HEK293 (cell line): ENCODE results near the gene MAP2.

ENCODE experiments used
- CTCF ChIA-PET: fragments of 350-600 bp; formaldehyde crosslinking; extraction: SDS; loops from one replicate; lab custom pipeline; 2021; ENCODE audit warnings: antibody characterized with exemption; lab: Yijun Ruan, JAX
- POLR2A ChIA-PET: fragments of 300-600 bp; formaldehyde crosslinking; extraction: SDS; loops from one replicate; lab custom pipeline; 2020; ENCODE audit warnings: antibody characterized with exemption, inconsistent platforms; lab: Yijun Ruan, JAX
- H3K27ac ChIP-seq: fragments of 200-500 bp; sonication (Bioruptor generic); 2 replicates; pipeline ENCODE4 v1.5.1; 2014; ENCODE audit warnings: low read depth, low read length, control low read depth, inconsistent platforms; ENCODE audit errors: extremely low read depth
- H3K36me3 ChIP-seq, 2 experiments: fragments of 200-500 bp in 1 of 2; sonication (Bioruptor generic) in 1 of 2; 1 replicate in 1 of 2; 2 replicates in 1 of 2; pipeline ENCODE4 v1.5.1; 2014 to 2017; ENCODE audit warnings: inconsistent platforms in 2 of 2, low read length in 2 of 2; ENCODE audit not compliant: control insufficient read depth in 2 of 2, insufficient read depth in 1 of 2
- H3K4me1 ChIP-seq: fragments of 200-500 bp; sonication (Bioruptor generic); 2 replicates; pipeline ENCODE4 v1.5.1; 2014; ENCODE audit warnings: mild to moderate bottlenecking, low read length, inconsistent platforms; ENCODE audit not compliant: control insufficient read depth, insufficient read depth
- H3K4me3 ChIP-seq: 2 replicates; pipeline ENCODE4 v1.5.1; 2011; ENCODE audit warnings: low read depth, mild to moderate bottlenecking, control low read depth, low read length, moderate library complexity
- H3K9me3 ChIP-seq: fragments of 200-500 bp; sonication (Bioruptor generic); 2 replicates; pipeline ENCODE4 v1.5.1; 2014; ENCODE audit warnings: low read depth, low read length, inconsistent platforms; ENCODE audit not compliant: control insufficient read depth, insufficient read depth
- BCL11A ChIP-seq: fragments of 450-650 bp; formaldehyde crosslinking; IDR thresholded peaks from 2 replicates; pipeline ENCODE4 v1.5.1; 2016; ENCODE audit warnings: low read depth, missing biosample characterization, missing genetic modification characterization
- FEZF1 ChIP-seq: fragments of 450-650 bp; formaldehyde crosslinking; IDR thresholded peaks from 2 replicates; pipeline ENCODE4 v1.5.1; 2016; ENCODE audit warnings: missing biosample characterization, missing genetic modification characterization
- HOXC10 ChIP-seq: sonication (generic); formaldehyde crosslinking; IDR thresholded peaks from 2 replicates; pipeline ENCODE4 v1.8.1; 2023; ENCODE audit warnings: mild to moderate bottlenecking, missing genetic modification reagents
- KLF10 ChIP-seq: fragments of 450-650 bp; IDR thresholded peaks from 2 replicates; pipeline ENCODE4 v1.5.1; 2018; ENCODE audit warnings: missing biosample characterization, mild to moderate bottlenecking, missing genetic modification characterization
- KLF16 ChIP-seq: fragments of 450-650 bp; formaldehyde crosslinking; IDR thresholded peaks from 2 replicates; pipeline ENCODE4 v1.5.1; 2017; ENCODE audit warnings: missing biosample characterization, missing genetic modification characterization
- SALL2 ChIP-seq: fragments of 450-650 bp; formaldehyde crosslinking; IDR thresholded peaks from 2 replicates; pipeline ENCODE4 v1.5.0; 2017; ENCODE audit warnings: missing biosample characterization, mild to moderate bottlenecking, missing genetic modification characterization, borderline replicate concordance
- SP3 ChIP-seq: fragments of 450-650 bp; formaldehyde crosslinking; IDR thresholded peaks from 2 replicates; pipeline ENCODE4 v1.5.1; 2016; ENCODE audit warnings: missing biosample characterization, missing genetic modification characterization
- TCF7L2 ChIP-seq: IDR thresholded peaks from 2 replicates; pipeline ENCODE4 v1.6.1; 2011; ENCODE audit warnings: low read depth, mild to moderate bottlenecking, inconsistent platforms, low read length, moderate library complexity, borderline replicate concordance
- YY1 ChIP-seq: fragments of 450-650 bp; formaldehyde crosslinking; IDR thresholded peaks from 2 replicates; pipeline ENCODE4 v1.5.1; 2018; ENCODE audit warnings: missing biosample characterization, missing genetic modification characterization
- ZBTB7A ChIP-seq: fragments of 450-650 bp; formaldehyde crosslinking; IDR thresholded peaks from 2 replicates; pipeline ENCODE4 v1.5.1; 2016; ENCODE audit warnings: low read depth, missing biosample characterization, missing genetic modification characterization
- ZNF157 ChIP-seq: fragments of 450-650 bp; formaldehyde crosslinking; IDR thresholded peaks from 2 replicates; pipeline ENCODE4 v1.5.1; 2016; ENCODE audit warnings: missing biosample characterization, missing genetic modification characterization
- ZNF16 ChIP-seq: fragments of 450-650 bp; formaldehyde crosslinking; IDR thresholded peaks from 2 replicates; pipeline ENCODE4 v1.5.1; 2016; ENCODE audit warnings: low read depth, missing biosample characterization, missing genetic modification characterization
- ZNF184 ChIP-seq: fragments of 450-650 bp; IDR thresholded peaks from 2 replicates; pipeline ENCODE4 v1.5.1; 2018; ENCODE audit warnings: missing biosample characterization, mild to moderate bottlenecking, missing genetic modification characterization
- ZNF211 ChIP-seq: fragments of 450-650 bp; formaldehyde crosslinking; IDR thresholded peaks from 2 replicates; pipeline ENCODE4 v1.5.1; 2016; ENCODE audit warnings: low read depth, missing biosample characterization, missing genetic modification characterization
- ZNF23 ChIP-seq: fragments of 450-650 bp; formaldehyde crosslinking; IDR thresholded peaks from 2 replicates; pipeline ENCODE4 v1.5.1; 2016; ENCODE audit warnings: missing biosample characterization, missing genetic modification characterization, borderline replicate concordance
- ZNF302 ChIP-seq: fragments of 450-650 bp; formaldehyde crosslinking; IDR thresholded peaks from 2 replicates; pipeline ENCODE4 v1.5.1; 2016; ENCODE audit warnings: missing biosample characterization, missing genetic modification characterization, low read depth
- ZNF335 ChIP-seq: fragments of 450-650 bp; formaldehyde crosslinking; conservative IDR thresholded peaks from 2 replicates; pipeline ENCODE4 v1.5.1; 2016; ENCODE audit warnings: missing biosample characterization, missing genetic modification characterization
- ZNF394 ChIP-seq: fragments of 450-650 bp; formaldehyde crosslinking; IDR thresholded peaks from 2 replicates; pipeline ENCODE4 v1.5.1; 2016; ENCODE audit warnings: missing biosample characterization, missing genetic modification characterization, mild to moderate bottlenecking, moderate library complexity, borderline replicate concordance
- ZNF514 ChIP-seq: fragments of 450-650 bp; formaldehyde crosslinking; IDR thresholded peaks from 2 replicates; pipeline ENCODE4 v1.5.1; 2016; ENCODE audit warnings: missing biosample characterization, missing genetic modification characterization
- ZNF544 ChIP-seq: fragments of 450-650 bp; formaldehyde crosslinking; IDR thresholded peaks from 2 replicates; pipeline ENCODE4 v1.5.0; 2017; ENCODE audit warnings: missing biosample characterization, missing genetic modification characterization
- ZNF610 ChIP-seq: fragments of 450-650 bp; formaldehyde crosslinking; IDR thresholded peaks from 2 replicates; pipeline ENCODE4 v1.5.1; 2016; ENCODE audit warnings: missing biosample characterization, missing genetic modification characterization, borderline replicate concordance
- ZNF677 ChIP-seq: fragments of 450-650 bp; IDR thresholded peaks from 2 replicates; pipeline ENCODE4 v1.5.0; 2018; ENCODE audit warnings: missing biosample characterization, mild to moderate bottlenecking, missing genetic modification characterization, moderate library complexity
- ZNF76 ChIP-seq: fragments of 450-650 bp; formaldehyde crosslinking; IDR thresholded peaks from 2 replicates; pipeline ENCODE4; 2016; ENCODE audit warnings: low read depth, missing biosample characterization, missing genetic modification characterization, borderline replicate concordance
- TF ChIP-seq, protein P1 (sequence below): fragments of 450-650 bp; formaldehyde crosslinking; IDR thresholded peaks from 2 replicates; pipeline ENCODE4 v1.5.0; 2017; ENCODE audit warnings: missing biosample characterization, missing genetic modification characterization, borderline replicate concordance
- TF ChIP-seq, protein P2 (sequence below): sonication (generic); formaldehyde crosslinking; IDR thresholded peaks from 2 replicates; pipeline ENCODE4 v1.8.1; 2022; ENCODE audit warnings: mild to moderate bottlenecking, moderate library complexity, missing genetic modification reagents
- TF ChIP-seq, protein P3 (sequence below): fragments of 450-650 bp; IDR thresholded peaks from 2 replicates; pipeline ENCODE4 v1.5.1; 2018; ENCODE audit warnings: missing biosample characterization, missing genetic modification characterization

Gene MAP2

DNA sequence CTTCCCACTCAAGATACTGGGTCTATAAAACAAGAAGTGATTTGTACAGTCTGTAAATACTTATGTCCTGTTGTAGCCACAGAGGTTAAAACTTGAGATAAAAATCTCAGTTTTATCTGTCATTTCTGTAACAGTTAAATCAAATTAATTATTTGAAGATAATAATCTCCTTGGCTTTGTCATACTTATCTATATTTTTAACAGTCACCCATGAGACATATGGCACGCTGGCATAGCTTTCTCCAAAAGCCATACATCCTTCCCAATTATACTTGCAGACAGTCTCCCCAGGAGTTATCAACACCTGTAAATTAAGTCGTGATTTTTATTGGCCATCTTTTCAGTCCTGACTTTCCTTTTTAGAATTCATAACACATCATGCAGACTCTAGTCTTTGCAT lies 278.9 kb downstream of the MAP2 start:
- ChIA-PET POLR2A (no interaction called here), CTCF (interaction anchor here (0.5 to 0.7 kb wide), 2 partner anchors 175 to 202 kb away, joined by 5 to 6 read pairs; no protein-coding TSS in a partner anchor)
- TF ChIP-seq ZNF184 (tag by site-specific recombination), result no peak
- Histone ChIP-seq H3K9me3 (no peaks in the 10 kb centered on the region), H3K4me1 (no peaks in the 10 kb centered on the region), H3K36me3 (no peaks in the 10 kb centered on the region), H3K27ac (no peak overlapping the region), H3K4me3 (no peak overlapping the region)

DNA sequence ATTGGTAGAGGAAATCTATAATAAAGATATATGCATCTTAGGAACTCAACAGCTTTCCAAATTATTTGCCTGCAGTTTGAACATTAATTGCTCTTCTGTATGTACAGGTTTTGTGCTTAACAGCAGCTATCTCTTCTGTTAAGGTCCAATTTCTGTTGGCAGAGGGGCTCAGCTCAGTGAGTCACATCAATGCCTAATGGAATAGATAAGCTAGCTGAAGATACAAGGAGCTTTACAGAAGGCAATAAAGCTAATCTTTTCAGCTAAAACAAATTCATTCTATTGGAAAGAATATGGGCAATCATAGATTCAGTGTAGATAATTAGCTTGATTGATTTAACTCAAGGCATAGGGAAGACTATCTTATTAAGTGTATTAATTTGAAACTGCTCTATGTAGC lies 289.4 kb downstream of the MAP2 start:
- H3K27ac ChIP-seq, result no peak overlapping the region
- H3K4me1 ChIP-seq, result no peaks in the 10 kb centered on the region
- no peaks in the 10 kb centered on the region for H3K9me3 ChIP-seq
- no peak overlapping the region for H3K4me3 ChIP-seq
- H3K36me3 ChIP-seq, result no peaks in the 10 kb centered on the region
- TF ChIP-seq ZNF16 (tag by site-specific recombination) (no peak), KLF10 (tag by site-specific recombination) (no peak), ZNF514 (tag by site-specific recombination) (no peak), SP3 (tag by site-specific recombination) (no peak), SALL2 (tag by site-specific recombination) (no peak), ZNF335 (tag by site-specific recombination) (no peak), KLF16 (tag by site-specific recombination) (no peak), ZNF157 (tag by site-specific recombination) (no peak), ZNF394 (tag by site-specific recombination) (no peak), HOXC10 (CRISPR knock-in tag) (no peak), ZBTB7A (tag by site-specific recombination) (no peak), ZNF610 (tag by site-specific recombination) (no peak), BCL11A (tag by site-specific recombination) (no peak), ZNF544 (tag by site-specific recombination) (no peak), ZNF211 (tag by site-specific recombination) (no peak), TCF7L2 (no peak)
- TF ChIP-seq, protein P1, sequence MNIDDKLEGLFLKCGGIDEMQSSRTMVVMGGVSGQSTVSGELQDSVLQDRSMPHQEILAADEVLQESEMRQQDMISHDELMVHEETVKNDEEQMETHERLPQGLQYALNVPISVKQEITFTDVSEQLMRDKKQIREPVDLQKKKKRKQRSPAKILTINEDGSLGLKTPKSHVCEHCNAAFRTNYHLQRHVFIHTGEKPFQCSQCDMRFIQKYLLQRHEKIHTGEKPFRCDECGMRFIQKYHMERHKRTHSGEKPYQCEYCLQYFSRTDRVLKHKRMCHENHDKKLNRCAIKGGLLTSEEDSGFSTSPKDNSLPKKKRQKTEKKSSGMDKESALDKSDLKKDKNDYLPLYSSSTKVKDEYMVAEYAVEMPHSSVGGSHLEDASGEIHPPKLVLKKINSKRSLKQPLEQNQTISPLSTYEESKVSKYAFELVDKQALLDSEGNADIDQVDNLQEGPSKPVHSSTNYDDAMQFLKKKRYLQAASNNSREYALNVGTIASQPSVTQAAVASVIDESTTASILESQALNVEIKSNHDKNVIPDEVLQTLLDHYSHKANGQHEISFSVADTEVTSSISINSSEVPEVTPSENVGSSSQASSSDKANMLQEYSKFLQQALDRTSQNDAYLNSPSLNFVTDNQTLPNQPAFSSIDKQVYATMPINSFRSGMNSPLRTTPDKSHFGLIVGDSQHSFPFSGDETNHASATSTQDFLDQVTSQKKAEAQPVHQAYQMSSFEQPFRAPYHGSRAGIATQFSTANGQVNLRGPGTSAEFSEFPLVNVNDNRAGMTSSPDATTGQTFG, result no peak
- POLR2A ChIA-PET, result no interaction called here
- CTCF ChIA-PET, result no interaction called here

DNA sequence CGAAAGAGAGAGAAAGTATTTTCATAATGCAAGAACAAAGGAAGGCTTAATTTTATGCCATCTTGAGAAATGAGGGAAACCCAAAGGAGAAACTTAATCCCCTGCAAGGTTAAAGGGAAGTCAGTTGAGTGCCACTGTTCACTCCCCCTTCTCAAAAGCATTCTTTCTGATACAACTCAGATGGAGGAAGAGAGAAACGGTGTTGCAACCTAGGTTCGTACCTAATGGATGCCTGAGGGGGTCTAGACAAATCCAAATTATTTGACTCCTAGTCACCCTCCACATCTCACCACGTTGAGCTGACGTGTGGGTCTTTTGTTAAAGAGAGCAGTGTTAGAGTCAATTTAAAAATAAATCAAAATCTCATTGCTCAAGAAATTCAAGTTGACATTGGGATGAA lies 295.2 kb downstream of the MAP2 start:
- ChIA-PET POLR2A (no interaction called here), CTCF (no interaction called here)
- Histone ChIP-seq H3K4me1 (no peaks in the 10 kb centered on the region), H3K4me3 (no peak overlapping the region), H3K36me3 (no peaks in the 10 kb centered on the region), H3K27ac (no peak overlapping the region), H3K9me3 (no peaks in the 10 kb centered on the region)
- TF ChIP-seq ZNF23, result no peak
- TF ChIP-seq, all 188 proteins: peak for 0

DNA sequence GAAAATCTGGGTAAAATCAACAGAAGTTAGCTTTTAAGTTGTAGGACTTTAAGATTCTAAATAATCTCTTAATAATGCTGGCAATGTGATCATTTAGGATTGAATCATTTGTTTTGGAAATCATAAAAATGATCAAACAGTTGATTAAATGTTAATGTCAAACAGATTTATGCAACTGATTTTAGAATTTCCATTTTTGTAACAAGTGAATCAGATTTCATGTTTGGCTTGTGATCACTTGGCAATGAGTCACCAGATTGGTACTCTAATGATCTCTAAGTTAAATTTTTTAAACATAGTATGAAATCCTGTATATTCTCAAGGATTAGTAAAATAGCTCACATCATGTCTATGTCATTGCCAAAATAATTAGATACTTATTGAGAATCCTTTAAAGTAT lies 297.6 kb downstream of the MAP2 start:
- TF ChIP-seq ZNF302 (tag by site-specific recombination), result no peak
- TF ChIP-seq, protein P2, sequence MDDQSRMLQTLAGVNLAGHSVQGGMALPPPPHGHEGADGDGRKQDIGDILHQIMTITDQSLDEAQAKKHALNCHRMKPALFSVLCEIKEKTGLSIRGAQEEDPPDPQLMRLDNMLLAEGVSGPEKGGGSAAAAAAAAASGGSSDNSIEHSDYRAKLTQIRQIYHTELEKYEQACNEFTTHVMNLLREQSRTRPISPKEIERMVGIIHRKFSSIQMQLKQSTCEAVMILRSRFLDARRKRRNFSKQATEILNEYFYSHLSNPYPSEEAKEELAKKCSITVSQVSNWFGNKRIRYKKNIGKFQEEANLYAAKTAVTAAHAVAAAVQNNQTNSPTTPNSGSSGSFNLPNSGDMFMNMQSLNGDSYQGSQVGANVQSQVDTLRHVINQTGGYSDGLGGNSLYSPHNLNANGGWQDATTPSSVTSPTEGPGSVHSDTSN (CRISPR knock-in tag), result no peak
- no peak for TF ChIP-seq YY1 (tag by site-specific recombination)
- no peak for TF ChIP-seq ZNF76
- TF ChIP-seq ZNF157 (tag by site-specific recombination), result no peak
- TF ChIP-seq, protein P3, sequence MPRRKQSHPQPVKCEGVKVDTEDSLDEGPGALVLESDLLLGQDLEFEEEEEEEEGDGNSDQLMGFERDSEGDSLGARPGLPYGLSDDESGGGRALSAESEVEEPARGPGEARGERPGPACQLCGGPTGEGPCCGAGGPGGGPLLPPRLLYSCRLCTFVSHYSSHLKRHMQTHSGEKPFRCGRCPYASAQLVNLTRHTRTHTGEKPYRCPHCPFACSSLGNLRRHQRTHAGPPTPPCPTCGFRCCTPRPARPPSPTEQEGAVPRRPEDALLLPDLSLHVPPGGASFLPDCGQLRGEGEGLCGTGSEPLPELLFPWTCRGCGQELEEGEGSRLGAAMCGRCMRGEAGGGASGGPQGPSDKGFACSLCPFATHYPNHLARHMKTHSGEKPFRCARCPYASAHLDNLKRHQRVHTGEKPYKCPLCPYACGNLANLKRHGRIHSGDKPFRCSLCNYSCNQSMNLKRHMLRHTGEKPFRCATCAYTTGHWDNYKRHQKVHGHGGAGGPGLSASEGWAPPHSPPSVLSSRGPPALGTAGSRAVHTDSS, result no peak
- no peak for TF ChIP-seq ZNF211 (tag by site-specific recombination)
- TF ChIP-seq ZNF677 (tag by site-specific recombination), result no peak
- TF ChIP-seq FEZF1, result no peak
- Histone ChIP-seq H3K4me1 (no peaks in the 10 kb centered on the region), H3K4me3 (no peak overlapping the region), H3K36me3 (no peaks in the 10 kb centered on the region), H3K9me3 (no peaks in the 10 kb centered on the region), H3K27ac (no peak overlapping the region)
- ChIA-PET POLR2A (no interaction called here), CTCF (no interaction called here)
